Superior temporal gyrus (tissue), 1 donor: Measurements from ENCODE around the gene PCK1.

Experiments used
- DNase-seq: peaks from one replicate; pipeline ENCODE4 v3.0.0-alpha.2; 2016; ENCODE audit errors: extremely low spot score

PCK1 gene

DNA sequence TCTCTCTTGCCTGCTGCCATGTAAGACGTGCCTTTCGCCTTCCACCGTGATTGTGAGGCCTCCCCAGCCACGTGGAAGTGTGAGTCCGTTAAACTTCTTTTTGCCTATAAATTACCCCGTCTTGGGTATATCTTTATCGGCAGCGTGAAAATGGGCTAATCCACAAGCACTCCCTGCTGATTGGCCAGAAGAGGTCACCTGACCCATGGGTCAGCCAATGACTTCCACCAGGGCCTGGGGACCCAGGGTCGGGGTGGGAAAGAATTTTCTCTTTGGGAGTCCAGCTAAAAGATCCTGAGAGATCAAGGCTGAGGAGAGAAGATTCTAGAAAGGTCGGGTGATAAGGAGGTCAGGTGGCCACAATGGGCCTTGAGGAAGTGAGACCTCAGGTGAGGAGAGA is 42.2 kb downstream of the PCK1 start:
- no peak for DNase-seq

DNA sequence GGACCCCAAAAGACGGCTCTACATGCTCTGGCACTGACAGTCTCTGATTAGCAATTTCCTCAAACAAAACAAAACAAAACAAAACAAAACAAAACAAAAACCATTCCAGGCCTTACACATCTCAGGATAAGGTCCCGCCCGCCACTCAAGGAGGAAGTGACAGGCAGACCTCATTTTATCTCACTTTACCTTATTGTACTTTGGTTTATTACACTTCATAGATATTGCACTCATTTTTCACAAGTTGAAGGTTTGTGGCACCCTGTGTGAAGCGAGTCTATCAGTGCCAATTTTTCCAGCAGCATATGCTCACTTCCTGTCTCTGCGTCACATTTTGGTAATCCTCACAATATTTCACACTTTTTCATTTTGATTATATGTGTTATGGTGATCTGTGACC is 44.1 kb downstream of the PCK1 start:
- no peak for DNase-seq

DNA sequence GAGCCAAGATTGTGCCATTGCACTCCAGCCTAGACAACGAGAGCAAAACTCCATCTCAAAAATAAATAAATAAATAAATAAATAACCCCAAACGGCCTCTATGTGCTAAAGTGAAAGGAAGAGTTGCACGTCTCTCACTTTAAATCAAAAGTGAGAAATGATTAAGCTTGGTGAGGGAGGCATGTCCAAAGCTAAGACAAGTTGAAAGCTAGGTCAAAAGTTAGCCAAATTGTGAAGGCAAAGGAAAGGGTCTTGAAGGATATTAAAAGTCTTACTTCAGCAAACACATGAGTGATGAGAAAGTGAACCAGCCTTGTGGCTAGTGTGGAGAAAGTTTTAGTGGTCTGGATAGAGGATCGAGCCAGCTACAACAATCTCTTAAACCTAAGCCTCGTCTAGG is 45.0 kb downstream of the PCK1 start:
- DNase-seq, result no peak

DNA sequence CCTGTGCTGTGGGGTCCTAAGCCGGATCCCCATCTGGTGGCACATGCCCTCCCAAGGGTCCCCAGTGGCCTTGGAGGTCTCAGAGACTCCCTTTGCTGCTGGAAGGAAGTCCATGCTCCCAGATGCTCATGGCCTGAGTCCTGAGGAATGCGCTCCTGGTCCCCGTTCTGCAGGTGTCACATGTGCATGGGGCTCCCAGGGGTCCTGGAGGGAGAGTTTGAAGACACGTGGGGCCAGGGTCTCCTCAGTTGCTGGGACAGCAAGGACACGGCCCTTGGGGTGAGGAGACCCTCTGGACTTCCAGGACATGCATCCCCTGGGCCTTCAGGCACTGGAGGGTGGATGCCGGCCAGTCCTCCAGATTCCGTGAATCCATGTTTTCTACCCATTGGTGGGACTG is 47.6 kb downstream of the PCK1 start:
- DNase-seq, result no peak

DNA sequence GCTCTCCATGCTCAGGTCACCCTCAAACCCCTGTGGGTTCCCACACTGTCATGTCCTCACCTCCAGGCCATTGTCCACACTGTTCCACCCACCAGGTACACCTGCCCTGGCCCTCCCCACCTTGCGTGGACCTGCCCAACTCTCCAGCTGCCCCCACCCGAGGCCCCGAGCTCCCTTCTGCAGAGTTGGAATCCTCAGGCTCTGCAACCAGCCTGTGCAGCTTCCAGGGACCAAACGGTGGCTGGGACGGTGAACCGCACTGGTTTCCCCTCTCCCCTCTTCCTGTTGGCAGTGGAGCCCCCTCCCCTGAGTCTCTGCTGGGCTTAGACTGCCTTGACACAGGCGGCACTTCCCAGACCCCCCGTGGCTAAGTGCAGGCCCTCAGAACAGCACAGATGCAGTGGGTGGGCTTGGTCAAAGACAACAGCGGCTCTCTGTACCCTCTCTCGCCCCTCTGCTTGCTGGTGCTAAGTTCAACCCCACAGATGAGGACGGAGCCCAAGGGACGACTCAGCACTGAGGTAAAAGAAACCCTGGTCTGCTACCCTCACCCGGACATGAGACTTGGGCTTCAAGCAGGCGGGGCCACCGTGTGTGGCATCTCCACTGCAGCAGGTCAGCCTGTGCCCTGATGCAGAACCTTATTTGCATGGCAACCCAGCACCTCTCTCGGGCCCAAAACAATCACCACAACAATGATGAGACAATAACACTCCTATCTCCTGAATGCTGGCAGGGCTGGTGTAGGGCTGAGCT is 48.4 kb downstream of the PCK1 start:
- DNase-seq, result no peak

DNA sequence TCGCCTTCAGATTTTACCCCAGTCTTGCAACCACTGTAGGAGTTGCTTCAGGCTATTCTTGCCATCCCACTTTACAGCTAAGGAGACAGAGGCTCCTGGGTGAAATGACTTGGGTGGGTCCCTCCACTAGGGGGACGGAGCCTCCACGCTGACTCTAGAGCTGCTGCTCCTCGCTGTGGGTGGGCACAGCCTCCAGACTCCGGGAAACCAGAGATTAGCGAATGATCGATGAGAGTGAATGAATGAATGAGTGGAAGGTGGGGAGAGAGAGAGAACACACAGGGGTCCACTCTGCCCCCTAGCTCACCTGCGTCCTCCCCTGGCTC is 48.9 kb downstream of the PCK1 start:
- DNase-seq, result no peak

DNA sequence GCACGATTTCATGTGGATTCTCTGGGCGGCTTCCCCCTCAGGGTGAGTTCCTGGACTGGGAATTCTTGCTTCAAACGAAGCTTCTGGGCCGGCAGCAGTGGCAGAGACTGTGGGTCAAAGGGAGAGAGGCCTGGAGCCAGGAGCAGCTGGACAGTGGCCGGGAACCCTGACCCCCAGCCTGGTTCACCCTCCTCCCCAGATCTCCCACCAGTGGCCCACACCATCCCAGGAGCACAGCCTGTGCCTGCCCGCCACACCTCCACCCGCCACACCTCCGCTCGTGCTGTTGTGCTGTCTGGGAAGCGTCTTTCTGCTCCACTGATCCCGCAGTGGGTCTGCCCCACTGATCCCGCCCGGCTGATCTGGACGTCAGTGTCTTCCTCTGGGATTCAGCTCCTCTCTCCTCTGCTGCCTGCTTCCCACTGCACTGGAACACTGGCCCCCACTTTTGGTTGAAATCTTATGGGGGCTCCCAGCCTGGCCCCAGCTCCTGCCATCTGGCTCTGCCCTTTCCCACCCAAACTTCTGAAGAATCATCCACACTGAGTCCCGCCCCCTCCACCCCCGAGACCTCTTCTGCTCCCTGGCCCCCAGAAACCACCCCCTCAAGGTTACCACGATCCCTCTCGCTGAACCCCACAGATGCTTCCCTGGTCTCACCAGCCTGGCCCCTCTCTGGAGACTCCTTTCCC is 49.5 kb downstream of the PCK1 start:
- DNase-seq, result no peak

DNA sequence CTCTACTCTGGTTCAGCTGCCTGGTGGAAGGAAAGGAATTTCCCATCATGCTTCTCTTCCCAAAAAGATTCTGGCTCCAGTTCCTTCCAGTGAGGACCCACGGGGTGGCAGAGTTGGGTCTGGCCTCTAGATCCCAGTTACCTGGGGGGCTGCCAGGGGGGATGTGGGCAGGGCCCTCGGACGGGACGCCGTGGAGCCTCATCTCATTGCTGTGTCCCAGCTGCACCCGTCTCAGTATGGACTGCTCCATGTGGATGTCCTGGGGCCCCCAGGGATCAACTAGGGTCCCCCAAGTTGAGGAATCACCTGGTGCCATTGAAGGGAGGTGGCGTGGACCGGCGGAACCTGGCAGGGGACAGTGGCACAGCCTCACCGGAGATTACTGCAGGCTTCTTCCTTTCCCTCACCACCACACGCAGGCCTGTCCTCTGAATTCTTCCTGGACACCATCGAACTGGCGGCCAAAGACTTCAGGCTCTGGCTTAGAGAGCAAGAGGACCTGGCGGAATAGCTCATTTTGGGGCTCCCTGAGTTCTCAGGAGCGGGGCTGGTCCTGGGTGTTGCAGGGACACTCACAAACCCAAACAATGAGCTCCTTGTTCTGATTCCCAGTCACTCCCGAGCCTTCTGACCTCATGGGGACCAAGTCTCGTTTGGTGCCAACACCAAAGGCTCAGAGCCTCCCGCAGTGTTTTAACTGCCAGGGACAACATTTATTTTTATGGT is 50.8 kb downstream of the PCK1 start:
- peak; percentile 38 for DNase-seq

DNA sequence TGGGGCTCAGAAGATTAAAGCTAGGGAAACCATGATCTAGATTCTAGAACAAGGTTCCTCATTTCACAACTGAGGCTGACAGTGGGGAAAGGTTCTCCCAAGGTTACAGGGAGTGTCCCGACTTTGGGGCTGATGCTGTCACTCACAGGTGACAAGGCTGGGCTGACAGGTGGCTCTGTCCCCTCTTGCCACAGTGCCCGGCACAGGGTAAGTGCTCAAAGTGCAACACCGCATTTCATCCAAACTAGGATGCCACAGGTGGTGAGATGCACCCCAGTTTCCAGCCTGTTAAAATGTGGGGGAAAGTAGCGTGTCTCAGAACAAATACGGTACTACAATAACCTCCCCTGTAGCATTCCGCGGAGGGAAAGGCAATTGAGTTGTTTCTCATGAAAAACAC is 51.5 kb downstream of the PCK1 start:
- DNase-seq, result no peak

DNA sequence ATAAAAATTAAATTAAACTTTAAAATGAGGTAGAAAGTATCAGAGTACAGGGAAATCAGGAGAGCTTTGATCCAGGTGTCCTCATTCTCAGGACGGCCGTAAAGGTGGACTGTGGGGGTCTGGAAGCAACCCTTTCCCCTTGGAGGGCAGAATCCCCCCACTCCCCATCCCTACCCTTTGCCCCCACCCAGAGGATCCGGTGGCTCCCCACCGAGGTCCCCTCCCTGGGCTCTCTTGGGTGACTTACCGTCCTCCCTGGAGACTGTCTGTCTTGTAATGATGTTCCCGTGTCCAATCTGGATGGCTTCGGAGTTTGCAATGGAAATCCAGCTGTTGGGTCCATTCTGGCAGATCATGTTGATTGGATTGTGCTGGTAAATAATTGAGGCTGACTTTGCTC is 52.0 kb downstream of the PCK1 start:
- no peak for DNase-seq

DNA sequence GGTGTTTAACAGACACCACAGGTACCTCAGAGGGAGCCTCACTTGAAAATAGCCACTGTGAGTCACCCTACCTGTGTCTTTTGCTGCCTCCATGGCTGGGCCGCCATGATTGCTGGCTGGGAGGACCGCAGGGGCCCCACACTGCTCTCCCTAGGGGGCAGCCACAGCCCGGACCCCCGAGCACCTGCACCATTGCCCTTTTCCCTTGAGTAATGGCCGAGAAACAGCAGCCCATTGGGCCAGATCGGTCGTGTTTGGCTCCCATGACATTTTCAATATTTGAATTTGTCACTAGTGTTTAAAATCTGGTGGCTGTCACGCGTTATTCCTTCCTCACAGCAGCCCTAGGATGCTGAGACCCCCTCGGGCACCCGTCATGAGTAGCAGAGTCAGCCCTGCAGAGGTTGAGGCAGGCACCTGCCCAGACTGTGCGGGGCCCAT is 52.6 kb downstream of the PCK1 start:
- no peak for DNase-seq

DNA sequence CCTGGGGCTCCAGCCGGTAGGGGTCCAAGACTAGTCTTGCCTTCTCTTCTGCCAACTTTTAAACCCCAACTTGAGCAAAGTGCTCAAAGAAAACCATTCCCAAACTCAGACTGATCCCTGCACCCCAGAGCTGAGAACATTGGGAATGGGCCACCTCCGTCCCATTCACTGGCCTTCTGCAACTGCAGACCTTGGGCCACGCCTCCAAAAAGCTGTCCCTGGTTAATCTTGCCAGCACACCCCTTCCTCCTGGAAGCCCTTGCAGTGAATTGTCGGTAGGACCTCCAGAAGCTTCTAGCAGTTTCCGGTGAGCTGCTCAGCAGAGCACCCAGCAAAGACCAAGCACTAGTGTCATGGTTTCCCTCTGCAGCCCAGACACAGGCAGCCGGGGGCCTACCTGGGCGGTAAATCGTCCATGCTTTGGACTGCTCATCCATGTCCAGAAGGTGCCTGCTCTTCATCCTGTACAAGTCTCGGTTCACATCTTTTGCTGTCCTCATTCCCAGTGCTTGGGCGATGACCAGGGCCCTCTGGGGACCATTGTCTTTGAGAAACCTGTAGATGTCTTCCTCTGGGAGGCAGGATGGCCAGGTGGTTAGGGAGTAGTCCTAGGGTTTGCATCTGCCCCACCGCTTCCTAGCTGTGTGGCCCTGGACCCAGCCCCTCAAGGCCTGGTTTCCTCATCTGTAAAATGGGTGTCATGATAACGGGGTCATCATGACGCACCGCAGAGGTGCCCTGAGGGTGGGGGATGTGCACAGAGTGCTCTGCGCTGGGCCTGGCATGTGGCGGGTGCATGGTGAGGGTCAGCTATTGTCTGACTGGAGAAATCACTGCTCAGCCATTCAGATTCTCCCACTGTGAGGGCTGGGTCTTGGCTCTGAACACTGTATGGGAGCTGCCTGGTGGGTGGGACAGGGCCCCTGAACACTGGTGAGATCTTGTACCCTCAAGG is 53.9 kb downstream of the PCK1 start:
- no peak for DNase-seq

DNA sequence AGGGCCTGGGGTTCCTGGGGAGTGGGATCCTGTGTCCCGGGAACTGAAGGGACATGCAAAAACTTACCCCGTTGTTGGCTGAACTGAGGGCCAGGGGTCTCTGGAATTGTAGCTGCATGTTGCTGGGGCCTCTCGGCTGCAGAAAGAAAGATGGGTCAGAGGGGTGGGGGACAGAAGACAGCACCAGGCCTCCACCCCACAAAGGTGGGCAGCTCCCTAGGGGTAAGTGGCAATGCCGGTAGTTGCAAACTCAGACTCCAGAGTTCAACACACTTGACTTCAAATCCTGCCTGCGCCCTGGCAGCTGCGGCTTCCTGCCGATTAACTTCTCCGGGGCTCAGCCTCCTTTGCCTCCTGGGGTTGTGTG is 54.5 kb downstream of the PCK1 start:
- DNase-seq, result no peak

DNA sequence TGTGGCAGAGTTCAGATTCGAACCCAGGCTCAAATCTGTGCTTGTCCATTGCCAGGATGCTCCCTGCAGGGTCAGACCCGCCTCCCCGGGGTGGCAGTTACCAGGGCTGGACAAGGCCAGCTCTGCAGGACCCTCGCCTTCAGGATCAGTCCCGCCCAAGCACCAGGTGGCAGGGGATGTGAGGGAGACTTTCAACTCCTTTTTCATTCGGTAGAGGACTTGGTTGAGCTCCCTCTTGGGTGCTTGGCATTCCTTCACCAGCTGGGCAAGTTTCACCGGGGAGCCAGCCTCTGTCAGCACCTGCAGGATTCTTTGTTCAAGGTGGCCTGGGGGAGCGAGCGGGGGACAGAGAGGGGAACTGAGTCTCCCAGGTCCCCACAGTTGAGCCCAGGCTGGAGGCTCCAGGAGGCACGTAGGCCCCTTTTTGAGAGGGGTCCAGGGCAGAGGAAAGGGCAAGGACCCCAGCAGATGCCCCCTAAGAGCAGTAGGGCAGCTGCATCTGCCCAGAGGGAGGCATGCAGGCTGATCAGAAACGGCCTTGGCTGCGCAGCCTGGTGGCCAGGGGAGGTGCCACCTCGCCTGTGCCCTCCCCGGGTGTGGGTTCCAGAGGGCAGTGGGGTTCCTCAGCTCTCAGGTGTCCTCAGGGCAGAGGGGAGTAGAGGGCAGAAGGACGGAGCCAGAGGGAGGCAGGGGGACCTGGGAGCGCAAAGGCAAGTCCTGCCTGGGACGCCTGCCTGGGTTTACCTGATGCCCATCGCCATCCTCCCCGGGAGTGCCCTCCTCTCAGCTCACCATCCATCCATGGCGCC is 55.4 kb downstream of the PCK1 start:
- DNase-seq, result no peak

DNA sequence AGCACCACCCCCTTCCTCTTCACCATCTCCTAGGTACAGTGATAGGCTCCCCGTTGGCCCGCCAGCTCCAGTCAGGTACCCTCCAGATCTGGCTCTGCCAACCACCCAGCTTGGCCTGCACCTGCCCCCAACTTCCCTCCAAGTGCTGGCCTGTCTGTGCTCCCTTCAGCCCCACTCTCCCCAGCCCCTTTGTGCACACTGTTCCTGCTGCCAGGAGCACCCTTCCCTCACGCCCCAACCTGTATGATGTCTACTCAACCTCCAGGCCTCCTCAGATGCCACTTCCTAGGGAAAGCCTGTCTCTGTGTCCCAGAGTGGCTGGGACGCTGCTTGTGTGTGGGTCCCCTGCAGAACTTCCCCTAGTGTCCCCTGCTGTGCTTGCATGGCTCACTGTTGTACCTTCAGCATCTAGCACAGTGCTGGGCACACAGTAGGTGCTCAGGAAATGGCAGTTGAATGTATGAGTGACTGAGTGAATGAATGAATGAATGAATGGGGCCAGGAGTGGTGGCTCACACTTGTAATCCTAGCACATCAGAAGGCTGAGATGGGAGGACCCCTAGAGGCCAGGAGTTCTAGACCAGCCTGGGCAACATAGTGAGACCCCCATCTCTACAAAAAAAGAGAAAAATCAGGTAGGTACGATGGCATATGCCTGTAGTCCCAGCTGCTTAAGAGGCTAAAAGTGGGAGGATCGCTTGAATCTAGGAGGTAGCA is 56.3 kb downstream of the PCK1 start:
- no peak for DNase-seq
